ENCODE data around the gene PRUNE2. TPM values are rescaled to one million over a fixed set of nuclear protein-coding genes. Genes with fewer than 3 reads are reported as not detected.

The PRUNE2 gene
- total and polyA plus RNA-seq, 9 of the 15 experiments (the other 6 are each of a cell fraction or from before 2014, with no cell fraction given): 0.05 to 0.45 (median 0.18) TPM; not detected in 1

GRCh38 chr9:76796296-76796695 lies 109.6 kb downstream of the PRUNE2 start:
- H3K36me3 ChIP-seq (ENCODE audit: control insufficient read depth, insufficient read depth, low read length): no peaks in the 10 kb centered on the region
- in situ Hi-C loops (cut with MboI) (no loop called here), intact Hi-C loops (cut with micrococcal nuclease) (no loop called here)
- no peak overlapping the region for H3K27ac ChIP-seq (ENCODE audit: extremely low read depth, low read depth, low read length)
- no peak for DNase-seq (ENCODE audit: extremely low read depth in 1 of 4, low spot score in 3 of 4)
- no peaks in the 10 kb centered on the region for H3K4me1 ChIP-seq (replicated peaks in 1 of 2; ENCODE audit: control insufficient read depth in 2 of 2, insufficient read depth in 2 of 2, low read length in 2 of 2)
- ChIA-PET POLR2A (no interaction called here), CTCF (ENCODE audit: low intra/inter-chr PET ratio) (no interaction called here)
- FAIRE-seq: no peak
- H3K4me2 ChIP-seq (ENCODE audit: insufficient read depth, low read length): no peak overlapping the region
- no peak overlapping the region for H3K4me3 ChIP-seq
- H2AFZ ChIP-seq (ENCODE audit: low read depth, low read length): no peak overlapping the region
- no peaks in the 10 kb centered on the region for H4K20me1 ChIP-seq (replicated peaks; ENCODE audit: control insufficient read depth, insufficient read depth, low read length)
- TF ChIP-seq ELF4 (CRISPR knock-in tag; IDR thresholded peaks at IDR 0.05) (no peak), PCBP1 (IDR thresholded peaks at IDR 0.05; ENCODE audit: low read depth, low read length, poor library complexity, severe bottlenecking) (no peak), MTF1 (CRISPR knock-in tag; IDR thresholded peaks at IDR 0.05; ENCODE audit: borderline replicate concordance) (no peak), NCOA2 (IDR thresholded peaks at IDR 0.05; ENCODE audit: partially characterized antibody in 2 of 2) (no peak), PRMT5 (CRISPR knock-in tag; IDR thresholded peaks at IDR 0.05) (no peak), ELF2 (CRISPR knock-in tag; IDR thresholded peaks at IDR 0.05) (no peak), TAF7 (tag; IDR thresholded peaks at IDR 0.05) (no peak), NCOA4 (IDR thresholded peaks at IDR 0.05; ENCODE audit: partially characterized antibody) (no peak), NCOA6 (IDR thresholded peaks at IDR 0.05) (no peak), LARP7 (IDR thresholded peaks at IDR 0.05) (no peak), CHD2 (IDR thresholded peaks at IDR 0.05; ENCODE audit: low read depth, low read length) (no peak), PPARD (CRISPR knock-in tag; IDR thresholded peaks at IDR 0.05) (no peak), TCF7 (IDR thresholded peaks at IDR 0.05; ENCODE audit: borderline replicate concordance) (no peak)
- TF ChIP-seq, protein P1, sequence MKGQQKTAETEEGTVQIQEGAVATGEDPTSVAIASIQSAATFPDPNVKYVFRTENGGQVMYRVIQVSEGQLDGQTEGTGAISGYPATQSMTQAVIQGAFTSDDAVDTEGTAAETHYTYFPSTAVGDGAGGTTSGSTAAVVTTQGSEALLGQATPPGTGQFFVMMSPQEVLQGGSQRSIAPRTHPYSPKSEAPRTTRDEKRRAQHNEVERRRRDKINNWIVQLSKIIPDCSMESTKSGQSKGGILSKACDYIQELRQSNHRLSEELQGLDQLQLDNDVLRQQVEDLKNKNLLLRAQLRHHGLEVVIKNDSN (CRISPR knock-in tag; IDR thresholded peaks at IDR 0.05): no peak
- no peaks in the 10 kb centered on the region for H3K9me3 ChIP-seq (replicated peaks; ENCODE audit: control insufficient read depth, insufficient read depth, low read depth, low read length)
- BruUV-seq (replicated peaks): no TSS peak
- ATAC-seq: no peak
- no peaks in the 10 kb centered on the region for H3K9me1 ChIP-seq (ENCODE audit: control insufficient read depth, insufficient read depth, low read length)
- H3K79me2 ChIP-seq (ENCODE audit: control insufficient read depth, insufficient read depth, low read length): no peaks in the 10 kb centered on the region
- peaks cover 0 to 4% of the 10 kb centered on the region in 2 experiments; a peak in 2 of 5 replicates for H3K27me3 ChIP-seq (ENCODE audit: control insufficient read depth in 2 of 2, insufficient read depth in 2 of 2, low read length in 2 of 2)
- no peak overlapping the region for H3K9ac ChIP-seq (ENCODE audit: insufficient read depth in 1 of 2, low read depth in 2 of 2, low read length in 2 of 2)
- WGBS (ENCODE audit: insufficient coverage, low coverage, missing lambda C conversion rate): 2% methylated on average over 5 of the region's 5 CpGs

All from K562 (cell line).